ENCODE results near the gene SLC6A7. TPM values are rescaled to one million over a fixed set of nuclear protein-coding genes. Genes with fewer than 3 reads are reported as not detected.

SLC6A7 gene
- total RNA-seq, 2 donors from 2014 or later = 5.0 to 24.9 TPM

GRCh38 chr5:150157168-150157567, 32.7 kb upstream of the SLC6A7 start:
- no peak for TF ChIP-seq CTCF (IDR thresholded peaks at IDR 0.05)
- no peaks in the 10 kb centered on the region for H3K4me1 ChIP-seq
- H3K4me3 ChIP-seq = no peak overlapping the region
- intact Hi-C loops (cut with DNase I) = no loop called here
- no peak for DNase-seq
- H3K27ac ChIP-seq = peak overlapping the region; percentile 73
- H3K9ac ChIP-seq (ENCODE audit: low read depth in 2 of 2, low read length in 2 of 2) = no peak overlapping the region
- H3K27me3 ChIP-seq = no peaks in the 10 kb centered on the region
- H3K36me3 ChIP-seq = no peaks in the 10 kb centered on the region
- H3K9me3 ChIP-seq = no peaks in the 10 kb centered on the region

GRCh38 chr5:150158170-150158949, 31.5 kb upstream of the SLC6A7 start:
- no peak for TF ChIP-seq CTCF (IDR thresholded peaks at IDR 0.05)
- Histone ChIP-seq H3K9ac (ENCODE audit: low read depth in 2 of 2, low read length in 2 of 2) (peak overlapping the region in 1 of 2 donors; percentile 30), H3K27ac (peak overlapping the region; percentile 1), H3K36me3 (no peaks in the 10 kb centered on the region), H3K4me1 (peaks cover 3% of the 10 kb centered on the region), H3K4me3 (no peak overlapping the region), H3K27me3 (no peaks in the 10 kb centered on the region), H3K9me3 (no peaks in the 10 kb centered on the region)
- no peak for DNase-seq
- intact Hi-C loops (cut with DNase I) = no loop called here

GRCh38 chr5:150159031-150159430, 30.8 kb upstream of the SLC6A7 start:
- DNase-seq = no peak
- intact Hi-C loops (cut with DNase I) = no loop called here
- Histone ChIP-seq H3K36me3 (no peaks in the 10 kb centered on the region), H3K27me3 (no peaks in the 10 kb centered on the region), H3K9me3 (no peaks in the 10 kb centered on the region), H3K9ac (ENCODE audit: low read depth in 2 of 2, low read length in 2 of 2) (peak overlapping the region in 1 of 2 donors; percentile 30), H3K27ac (peak overlapping the region; percentile 27), H3K4me3 (no peak overlapping the region), H3K4me1 (peaks cover 9% of the 10 kb centered on the region)
- TF ChIP-seq CTCF (IDR thresholded peaks at IDR 0.05) = no peak

GRCh38 chr5:150159741-150160179, 30.1 kb upstream of the SLC6A7 start:
- TF ChIP-seq CTCF (IDR thresholded peaks at IDR 0.05) = no peak
- Histone ChIP-seq H3K4me1 (peaks cover 17% of the 10 kb centered on the region), H3K27me3 (no peaks in the 10 kb centered on the region), H3K4me3 (no peak overlapping the region), H3K9me3 (no peaks in the 10 kb centered on the region), H3K9ac (ENCODE audit: low read depth in 2 of 2, low read length in 2 of 2) (peak overlapping the region in 1 of 2 donors; percentile 16), H3K27ac (peak overlapping the region; percentile 27), H3K36me3 (no peaks in the 10 kb centered on the region)
- intact Hi-C loops (cut with DNase I) = no loop called here
- no peak for DNase-seq

- no peak for TF ChIP-seq CTCF (IDR thresholded peaks at IDR 0.05)
- no peaks in the 10 kb centered on the region for H3K27me3 ChIP-seq
- no peak overlapping the region for H3K9ac ChIP-seq (ENCODE audit: low read depth in 2 of 2, low read length in 2 of 2)
- no peak for DNase-seq
- intact Hi-C loops (cut with DNase I) = loop anchor here (1.0 kb wide), 1 partner anchor 58 kb away; no protein-coding TSS in a partner anchor
- H3K9me3 ChIP-seq = no peaks in the 10 kb centered on the region
- peaks cover 20% of the 10 kb centered on the region for H3K4me1 ChIP-seq
- no peak overlapping the region for H3K4me3 ChIP-seq
- H3K27ac ChIP-seq = peak overlapping the region; percentile 27
- no peaks in the 10 kb centered on the region for H3K36me3 ChIP-seq
Observed at GRCh38 chr5:150160448-150161081, 29.3 kb upstream of the SLC6A7 start.

Data from colonic mucosa (tissue), 4 donors.